ENCODE measurements around the gene OASL.

The OASL gene

DNA sequence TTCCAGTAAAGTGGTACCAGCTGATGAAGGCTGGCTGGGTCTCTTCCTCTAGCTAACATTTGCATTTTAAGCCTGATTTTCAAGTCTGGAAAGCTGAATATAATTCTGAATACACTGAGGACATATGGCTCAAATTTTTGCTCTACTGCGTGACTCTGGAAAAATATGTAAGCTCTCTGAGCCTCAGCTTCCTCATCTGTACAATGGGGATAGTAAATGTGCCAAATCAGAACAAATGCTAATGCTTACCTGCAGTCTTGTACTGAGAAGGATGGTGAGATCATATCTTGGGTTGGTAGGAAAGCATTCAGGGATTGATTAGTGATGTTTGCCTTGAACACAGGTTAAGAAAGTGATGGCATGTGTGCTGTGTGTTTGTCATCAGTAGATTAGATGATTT lies 46.1 kb downstream of the OASL start:
- POLR2A ChIA-PET = interaction anchor here (1.0 kb wide), 1 partner anchor 12 kb away, joined by 3 read pairs; no protein-coding TSS in a partner anchor
- CTCF ChIA-PET = interaction anchor here (0.7 kb wide), 1 partner anchor 346 kb away, joined by 3 read pairs; no protein-coding TSS in a partner anchor
- TF ChIP-seq ELF4 (IDR thresholded peaks at IDR 0.05) (no peak), NFRKB (IDR thresholded peaks at IDR 0.05) (no peak), FOXK2 (IDR thresholded peaks at IDR 0.05) (no peak), BHLHE40 (IDR thresholded peaks at IDR 0.05; ENCODE audit: borderline replicate concordance) (no peak), L3MBTL2 (conservative IDR thresholded peaks at IDR 0.05) (no peak), ZNF384 (IDR thresholded peaks at IDR 0.05) (no peak)
- TF ChIP-seq, protein P1, sequence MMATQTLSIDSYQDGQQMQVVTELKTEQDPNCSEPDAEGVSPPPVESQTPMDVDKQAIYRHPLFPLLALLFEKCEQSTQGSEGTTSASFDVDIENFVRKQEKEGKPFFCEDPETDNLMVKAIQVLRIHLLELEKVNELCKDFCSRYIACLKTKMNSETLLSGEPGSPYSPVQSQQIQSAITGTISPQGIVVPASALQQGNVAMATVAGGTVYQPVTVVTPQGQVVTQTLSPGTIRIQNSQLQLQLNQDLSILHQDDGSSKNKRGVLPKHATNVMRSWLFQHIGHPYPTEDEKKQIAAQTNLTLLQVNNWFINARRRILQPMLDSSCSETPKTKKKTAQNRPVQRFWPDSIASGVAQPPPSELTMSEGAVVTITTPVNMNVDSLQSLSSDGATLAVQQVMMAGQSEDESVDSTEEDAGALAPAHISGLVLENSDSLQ (IDR thresholded peaks at IDR 0.05) = no peak
- no peak for DNase-seq (ENCODE audit: extremely low spot score)

DNA sequence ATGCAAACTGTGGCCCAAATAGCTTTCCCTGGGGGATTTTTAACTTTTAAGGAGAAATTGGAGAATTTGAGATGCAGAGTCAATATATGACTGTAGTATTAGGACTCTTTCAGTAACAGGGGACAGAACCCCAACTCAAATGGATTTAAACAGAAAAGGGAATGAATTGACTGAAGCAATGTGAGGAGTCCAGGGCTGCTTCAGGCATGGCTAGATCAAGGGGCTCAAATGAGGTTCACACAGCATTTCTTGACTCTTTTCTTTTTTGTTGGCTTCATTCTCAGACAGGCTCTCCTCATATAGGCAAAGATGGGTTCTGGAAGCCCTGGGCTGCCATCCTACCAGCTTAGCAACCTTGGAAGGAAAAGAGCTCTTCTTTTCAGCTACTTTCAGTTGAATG lies 47.1 kb downstream of the OASL start:
- TF ChIP-seq ZNF384 (IDR thresholded peaks at IDR 0.05) (no peak), HDGF (IDR thresholded peaks at IDR 0.05; ENCODE audit: borderline replicate concordance) (no peak), BHLHE40 (IDR thresholded peaks at IDR 0.05; ENCODE audit: borderline replicate concordance) (no peak), ARNT (IDR thresholded peaks at IDR 0.05) (no peak), FOXK2 (IDR thresholded peaks at IDR 0.05) (no peak), CTBP1 (IDR thresholded peaks at IDR 0.05; ENCODE audit: borderline replicate concordance) (no peak)
- POLR2A ChIA-PET = no interaction called here
- no peak for DNase-seq (ENCODE audit: extremely low spot score)
- CTCF ChIA-PET = no interaction called here

DNA sequence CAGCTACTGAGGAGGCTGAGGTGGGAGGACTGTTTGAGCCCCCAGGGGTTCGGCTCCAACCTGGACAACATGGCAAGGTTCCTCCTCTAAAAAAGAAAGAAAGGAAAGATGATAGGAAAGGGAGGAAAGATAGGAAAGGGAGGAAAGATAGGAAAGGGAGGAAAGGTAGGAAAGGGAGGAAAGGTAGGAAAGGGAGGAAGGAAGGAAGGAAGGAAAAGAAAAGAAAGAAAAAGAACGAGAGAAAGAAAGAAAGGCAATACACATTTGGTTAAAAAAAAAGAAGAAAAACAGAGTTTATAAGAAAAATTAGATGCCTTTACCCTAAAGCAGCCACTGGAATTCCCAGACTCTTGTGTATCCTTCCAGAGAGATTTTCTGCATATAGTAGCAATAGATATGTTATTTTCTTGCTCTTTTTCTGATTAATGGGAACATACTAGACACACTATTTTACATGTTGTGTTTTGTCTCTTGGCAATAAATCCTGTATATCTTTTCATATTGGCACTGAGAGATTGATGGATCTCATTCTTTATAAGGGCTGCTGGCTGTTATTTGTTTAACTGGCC lies 48.5 kb downstream of the OASL start:
- CTCF ChIA-PET = no interaction called here
- TF ChIP-seq FOXA1 (IDR thresholded peaks at IDR 0.05) (no peak), ARNT (IDR thresholded peaks at IDR 0.05) (no peak), TARDBP (IDR thresholded peaks at IDR 0.05) (no peak), FOXM1 (IDR thresholded peaks at IDR 0.05; ENCODE audit: borderline replicate concordance) (no peak), LEF1 (IDR thresholded peaks at IDR 0.05; ENCODE audit: borderline replicate concordance) (no peak), SP1 (IDR thresholded peaks at IDR 0.05) (no peak)
- POLR2A ChIA-PET = no interaction called here

DNA sequence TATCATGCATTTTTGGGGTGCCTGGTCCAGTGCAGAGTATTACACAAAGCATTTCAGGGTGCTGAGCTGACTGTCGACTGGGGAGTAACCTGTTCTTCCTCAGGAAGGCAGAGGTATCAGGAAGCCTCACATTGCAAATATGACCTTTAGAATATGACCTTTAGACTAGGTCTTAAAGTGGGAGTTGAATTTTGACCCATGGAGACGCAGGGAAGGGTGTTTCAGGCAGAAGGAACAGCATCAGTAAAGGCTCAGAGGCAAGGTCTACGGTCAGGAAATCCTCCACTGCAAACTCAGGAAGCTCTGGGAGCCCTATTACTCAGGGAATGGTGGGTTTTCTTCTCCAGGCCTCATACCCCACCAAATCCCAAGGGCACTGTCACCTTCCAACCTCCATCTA lies 49.4 kb downstream of the OASL start:
- TF ChIP-seq FOXA1 (IDR thresholded peaks at IDR 0.05) (no peak), FOXM1 (IDR thresholded peaks at IDR 0.05; ENCODE audit: borderline replicate concordance) (no peak), FOXK2 (IDR thresholded peaks at IDR 0.05) (no peak), SUZ12 (IDR thresholded peaks at IDR 0.05) (no peak)
- POLR2A ChIA-PET = no interaction called here
- CTCF ChIA-PET = no interaction called here
- DNase-seq (ENCODE audit: extremely low spot score) = no peak

More for the DNA sequence above, 48.5 kb downstream of the OASL start:
- no peak for DNase-seq (ENCODE audit: extremely low spot score)

DNA sequence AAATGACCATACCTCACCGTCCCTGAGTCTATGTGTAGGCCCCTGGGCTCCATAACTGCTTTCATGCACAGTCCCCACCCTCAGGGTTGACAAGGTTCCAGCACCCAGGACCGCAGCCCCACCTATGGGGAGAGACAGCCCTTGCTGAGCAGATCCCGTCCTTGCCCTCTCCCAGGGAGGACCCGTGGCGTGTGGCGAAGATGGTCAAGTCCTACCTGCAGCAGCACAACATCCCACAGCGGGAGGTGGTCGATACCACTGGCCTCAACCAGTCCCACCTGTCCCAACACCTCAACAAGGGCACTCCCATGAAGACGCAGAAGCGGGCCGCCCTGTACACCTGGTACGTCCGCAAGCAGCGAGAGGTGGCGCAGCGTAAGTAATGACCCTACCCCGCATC lies 50.4 kb downstream of the OASL start:
- no peak for DNase-seq (ENCODE audit: extremely low spot score)
- ChIA-PET CTCF (no interaction called here), POLR2A (no interaction called here)
- no peak for TF ChIP-seq L3MBTL2 (conservative IDR thresholded peaks at IDR 0.05)
- no peak for TF ChIP-seq LEF1 (IDR thresholded peaks at IDR 0.05; ENCODE audit: borderline replicate concordance)
- no peak for TF ChIP-seq CTBP1 (IDR thresholded peaks at IDR 0.05; ENCODE audit: borderline replicate concordance)
- TF ChIP-seq FOXK2 (IDR thresholded peaks at IDR 0.05) = no peak
- no peak for TF ChIP-seq ELF4 (IDR thresholded peaks at IDR 0.05)
- TF ChIP-seq TARDBP (IDR thresholded peaks at IDR 0.05) = no peak
- TF ChIP-seq, protein P1 (IDR thresholded peaks at IDR 0.05) = no peak
- TF ChIP-seq HDGF (IDR thresholded peaks at IDR 0.05; ENCODE audit: borderline replicate concordance) = no peak
- no peak for TF ChIP-seq ZNF384 (IDR thresholded peaks at IDR 0.05)
- TF ChIP-seq SUZ12 (IDR thresholded peaks at IDR 0.05) = no peak
- no peak for TF ChIP-seq FOXA1 (IDR thresholded peaks at IDR 0.05)

DNA sequence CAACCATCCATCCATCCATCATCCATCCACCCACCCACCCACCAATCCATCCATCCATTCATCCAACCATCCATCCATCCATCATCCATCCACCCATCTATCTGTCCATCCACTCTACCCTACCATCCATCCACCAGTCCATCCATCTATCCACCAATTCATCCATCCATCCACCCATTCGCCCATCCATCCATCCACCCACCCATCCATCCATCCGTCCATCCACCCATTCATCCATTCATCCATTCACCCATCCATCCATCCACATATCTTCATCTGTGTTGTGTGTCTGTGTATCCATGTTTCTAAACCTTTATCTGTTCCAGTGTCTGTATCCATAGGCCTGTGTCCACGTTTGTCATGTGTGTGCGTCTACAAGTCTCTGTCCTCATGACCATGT lies 50.8 kb downstream of the OASL start:
- CTCF ChIA-PET = no interaction called here

DNA sequence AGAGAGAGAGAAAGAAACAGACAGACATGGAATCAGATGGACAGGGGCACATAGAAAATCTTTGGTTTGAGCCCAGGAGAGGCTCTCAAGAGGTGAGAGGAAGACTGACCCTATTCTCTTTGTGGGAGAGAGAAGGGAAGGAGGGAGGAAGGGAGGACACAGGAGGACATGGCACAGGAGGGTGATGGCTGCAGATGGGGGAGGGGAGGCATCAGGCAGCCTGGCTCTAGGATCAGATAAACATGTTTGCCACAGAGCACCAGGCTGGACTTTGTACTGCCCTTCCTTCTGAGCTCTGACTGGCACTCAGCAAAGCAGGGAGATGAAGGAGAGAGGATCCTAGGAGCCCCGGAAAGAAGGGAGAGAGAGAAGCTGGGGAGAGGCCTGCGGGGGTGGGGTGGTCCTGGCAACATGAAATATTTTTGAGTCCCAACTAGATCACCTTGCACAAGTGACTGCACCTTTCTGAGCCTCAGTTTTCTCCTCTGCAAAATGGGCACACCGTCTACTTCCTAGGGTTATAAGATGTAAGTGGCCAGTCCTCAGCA lies 54.6 kb downstream of the OASL start:
- no peak for DNase-seq (ENCODE audit: extremely low spot score)
- TF ChIP-seq NFRKB (IDR thresholded peaks at IDR 0.05) (no peak), SUZ12 (IDR thresholded peaks at IDR 0.05) (no peak), ARNT (IDR thresholded peaks at IDR 0.05) (no peak), FOXM1 (IDR thresholded peaks at IDR 0.05; ENCODE audit: borderline replicate concordance) (no peak), BHLHE40 (IDR thresholded peaks at IDR 0.05; ENCODE audit: borderline replicate concordance) (no peak), TARDBP (IDR thresholded peaks at IDR 0.05) (no peak), ELF4 (IDR thresholded peaks at IDR 0.05) (no peak), ZNF384 (IDR thresholded peaks at IDR 0.05) (no peak)
- TF ChIP-seq, protein P1 (IDR thresholded peaks at IDR 0.05) = no peak
- POLR2A ChIA-PET = interaction anchor here (1.5 kb wide), 1 partner anchor 17 kb away, joined by 3 read pairs; no protein-coding TSS in a partner anchor
- CTCF ChIA-PET = no interaction called here

More for the DNA sequence above, 50.8 kb downstream of the OASL start:
- TF ChIP-seq, protein P1 (IDR thresholded peaks at IDR 0.05) = no peak
- TF ChIP-seq L3MBTL2 (conservative IDR thresholded peaks at IDR 0.05) (no peak), CTBP1 (IDR thresholded peaks at IDR 0.05; ENCODE audit: borderline replicate concordance) (no peak), ELF4 (IDR thresholded peaks at IDR 0.05) (no peak), NFRKB (IDR thresholded peaks at IDR 0.05) (no peak), ARNT (IDR thresholded peaks at IDR 0.05) (no peak), ZNF384 (IDR thresholded peaks at IDR 0.05) (no peak)
- DNase-seq (ENCODE audit: extremely low spot score) = no peak
- POLR2A ChIA-PET = no interaction called here

Data from HEK293T (cell line).